Neural crest cell (in vitro differentiated cells): ENCODE results near the gene TNK2. TPM values are rescaled to one million over a fixed set of nuclear protein-coding genes. Genes with fewer than 3 reads are reported as not detected.
A peak's percentile ranks its signal among the peaks of the same experiment; 100 is the strongest.

Source experiments
- DNase-seq: peaks from one replicate; pipeline ENCODE4 v3.0.0; 2021; ENCODE audit warnings: low read depth, mixed read lengths, low spot score
- H3K27ac Mint-ChIP-seq: one replicate; pipeline ENCODE4 v1.8.0; 2021; ENCODE audit warnings: mild to moderate bottlenecking, mixed read lengths; ENCODE audit not compliant: unreplicated experiment
- H3K27me3 Mint-ChIP-seq: 2 replicates; pipeline ENCODE4 v1.8.0; 2021; ENCODE audit warnings: low read depth, mild to moderate bottlenecking, mixed read lengths
- H3K36me3 Mint-ChIP-seq: 2 replicates; pipeline ENCODE4 v1.8.0; 2021; ENCODE audit warnings: low read depth, mild to moderate bottlenecking, mixed read lengths
- H3K4me1 Mint-ChIP-seq: 2 replicates; pipeline ENCODE4 v1.8.0; 2021; ENCODE audit warnings: mixed read lengths
- H3K4me3 Mint-ChIP-seq: one replicate; pipeline ENCODE4 v1.8.0; 2021; ENCODE audit warnings: mild to moderate bottlenecking, mixed read lengths
- H3K9me3 Mint-ChIP-seq: 2 replicates; pipeline ENCODE4 v1.8.0; 2021; ENCODE audit warnings: mixed read lengths
- total RNA-seq: library from RNA; stranded (reverse); gene quantifications from 2 replicates; pipeline ENCODE4 v1.2.1, GENCODE V29; 2021
- TF ChIP-seq, protein P1 (sequence below): fragments of 200-600 bp; sonication (generic); conservative IDR thresholded peaks from 2 replicates; pipeline ENCODE4 v1.5.0; 2021; ENCODE audit warnings: antibody characterized with exemption, mild to moderate bottlenecking

Gene TNK2
- total RNA-seq, 1 donor from 2014 or later, result 54.9 TPM

DNA sequence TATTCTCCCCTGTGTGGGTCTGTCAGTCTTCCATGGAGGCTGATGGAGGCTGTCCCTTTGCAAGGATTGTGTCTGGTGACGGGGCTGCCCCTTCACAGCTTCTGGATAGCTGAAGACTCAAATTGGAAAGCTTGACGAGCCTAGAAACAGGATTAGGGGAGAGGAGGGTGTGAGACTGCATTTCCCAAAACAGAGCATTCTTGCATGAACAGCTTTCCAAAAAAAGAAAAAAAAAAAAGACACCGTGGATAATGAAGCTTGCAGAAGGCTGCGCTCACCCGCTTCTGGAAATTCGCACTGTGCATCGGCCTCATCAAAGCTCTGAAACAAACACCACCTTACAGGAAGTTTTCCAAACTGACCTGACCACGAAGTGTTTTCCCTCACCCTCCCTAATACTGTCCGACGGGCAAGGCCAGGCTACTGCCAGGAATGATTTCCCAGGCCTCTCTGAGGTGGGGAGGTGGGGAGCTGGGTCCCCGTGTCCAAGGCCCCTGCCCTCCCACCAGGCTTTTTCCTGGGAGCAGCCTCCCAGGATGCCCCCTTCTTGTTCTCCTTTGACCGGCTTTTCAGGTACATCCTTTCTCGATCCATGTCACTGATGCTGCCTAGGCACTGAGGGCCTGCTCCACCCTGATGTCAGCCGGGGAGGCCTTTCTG lies 71.7 kb downstream of the TNK2 start:
- H3K36me3 Mint-ChIP-seq, result no peaks in the 10 kb centered on the region
- DNase-seq, result no peak
- H3K9me3 Mint-ChIP-seq, result no peaks in the 10 kb centered on the region
- H3K27me3 Mint-ChIP-seq, result peaks cover 2% of the 10 kb centered on the region
- H3K27ac Mint-ChIP-seq, result no peak overlapping the region
- TF ChIP-seq, protein P1, sequence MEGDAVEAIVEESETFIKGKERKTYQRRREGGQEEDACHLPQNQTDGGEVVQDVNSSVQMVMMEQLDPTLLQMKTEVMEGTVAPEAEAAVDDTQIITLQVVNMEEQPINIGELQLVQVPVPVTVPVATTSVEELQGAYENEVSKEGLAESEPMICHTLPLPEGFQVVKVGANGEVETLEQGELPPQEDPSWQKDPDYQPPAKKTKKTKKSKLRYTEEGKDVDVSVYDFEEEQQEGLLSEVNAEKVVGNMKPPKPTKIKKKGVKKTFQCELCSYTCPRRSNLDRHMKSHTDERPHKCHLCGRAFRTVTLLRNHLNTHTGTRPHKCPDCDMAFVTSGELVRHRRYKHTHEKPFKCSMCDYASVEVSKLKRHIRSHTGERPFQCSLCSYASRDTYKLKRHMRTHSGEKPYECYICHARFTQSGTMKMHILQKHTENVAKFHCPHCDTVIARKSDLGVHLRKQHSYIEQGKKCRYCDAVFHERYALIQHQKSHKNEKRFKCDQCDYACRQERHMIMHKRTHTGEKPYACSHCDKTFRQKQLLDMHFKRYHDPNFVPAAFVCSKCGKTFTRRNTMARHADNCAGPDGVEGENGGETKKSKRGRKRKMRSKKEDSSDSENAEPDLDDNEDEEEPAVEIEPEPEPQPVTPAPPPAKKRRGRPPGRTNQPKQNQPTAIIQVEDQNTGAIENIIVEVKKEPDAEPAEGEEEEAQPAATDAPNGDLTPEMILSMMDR, result no peak
- H3K4me3 Mint-ChIP-seq, result no peak overlapping the region
- H3K4me1 Mint-ChIP-seq, result peaks cover 18% of the 10 kb centered on the region

DNA sequence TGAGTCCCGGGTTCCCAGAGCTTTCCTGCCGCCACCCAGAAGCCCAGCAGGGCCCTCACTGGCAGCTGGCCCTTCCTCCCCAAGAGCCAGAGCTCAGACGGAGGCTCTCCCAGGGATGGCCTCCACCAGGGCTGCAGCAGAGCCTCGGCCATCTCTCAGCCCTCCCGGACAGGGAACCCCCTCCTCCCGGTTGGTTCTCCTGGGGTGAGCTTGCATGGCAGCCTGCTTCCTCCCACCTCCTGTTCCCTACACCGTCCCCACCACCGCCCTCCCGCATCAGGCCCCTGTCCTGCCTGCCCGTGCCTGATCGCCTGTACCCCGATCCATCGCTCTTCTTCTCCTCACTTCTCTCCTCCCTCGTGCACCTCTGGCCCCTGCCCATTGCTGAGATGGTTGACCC lies 72.6 kb downstream of the TNK2 start:
- TF ChIP-seq, protein P1, result no peak
- DNase-seq, result no peak
- H3K4me1 Mint-ChIP-seq, result peaks cover 18% of the 10 kb centered on the region
- H3K36me3 Mint-ChIP-seq, result no peaks in the 10 kb centered on the region
- H3K9me3 Mint-ChIP-seq, result no peaks in the 10 kb centered on the region
- no peak overlapping the region for H3K27ac Mint-ChIP-seq
- H3K4me3 Mint-ChIP-seq, result no peak overlapping the region
- peaks cover 2% of the 10 kb centered on the region for H3K27me3 Mint-ChIP-seq

DNA sequence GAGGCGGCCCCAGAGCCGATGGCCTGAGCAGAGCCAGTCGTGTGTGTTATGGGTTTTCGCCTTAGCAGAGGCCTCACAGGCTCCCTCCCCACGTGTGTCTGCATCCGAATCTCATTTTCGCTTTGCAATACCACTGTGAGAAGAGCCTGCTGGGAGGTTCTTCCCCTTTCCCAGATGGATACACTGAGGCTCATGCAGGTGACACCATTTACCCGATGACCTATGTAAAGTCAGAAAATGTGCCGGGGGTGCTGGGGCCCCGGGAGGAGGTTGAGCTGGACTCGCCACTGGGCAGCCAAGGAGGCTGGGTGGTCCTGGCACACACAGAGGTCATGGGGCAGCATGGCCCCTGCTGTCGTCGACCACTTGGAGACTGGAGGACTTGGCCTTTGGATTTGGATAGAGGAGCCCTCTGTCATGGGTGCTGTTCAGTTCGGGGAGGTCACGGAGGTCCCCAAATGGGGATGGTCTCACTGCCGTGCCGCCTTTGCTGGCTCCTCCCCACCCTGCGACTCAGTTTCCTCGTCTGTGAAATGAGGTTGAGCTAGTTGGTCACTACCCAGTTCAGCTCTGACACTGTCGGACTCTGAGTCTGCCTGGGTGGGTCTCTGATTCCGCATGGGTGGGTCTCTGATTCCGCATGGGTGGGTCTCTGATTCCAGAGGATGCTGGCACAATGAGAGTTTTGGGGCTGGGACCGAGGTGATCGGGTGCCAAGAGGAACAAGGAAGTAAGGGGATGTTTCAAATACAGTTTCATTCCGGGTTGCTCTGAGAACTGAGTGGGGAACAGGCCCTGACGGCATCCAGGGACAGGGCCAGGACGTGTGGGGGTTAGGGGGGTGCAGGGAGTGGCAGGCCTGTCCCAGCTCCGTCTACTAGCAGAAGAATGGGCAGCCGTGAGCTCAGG lies 73.4 kb downstream of the TNK2 start:
- Mint-ChIP-seq H3K9me3 (no peaks in the 10 kb centered on the region), H3K27ac (peak overlapping the region; percentile 27), H3K36me3 (no peaks in the 10 kb centered on the region), H3K4me3 (no peak overlapping the region), H3K27me3 (peaks cover 2% of the 10 kb centered on the region), H3K4me1 (peaks cover 18% of the 10 kb centered on the region)
- TF ChIP-seq, protein P1, result no peak
- DNase-seq, result no peak

DNA sequence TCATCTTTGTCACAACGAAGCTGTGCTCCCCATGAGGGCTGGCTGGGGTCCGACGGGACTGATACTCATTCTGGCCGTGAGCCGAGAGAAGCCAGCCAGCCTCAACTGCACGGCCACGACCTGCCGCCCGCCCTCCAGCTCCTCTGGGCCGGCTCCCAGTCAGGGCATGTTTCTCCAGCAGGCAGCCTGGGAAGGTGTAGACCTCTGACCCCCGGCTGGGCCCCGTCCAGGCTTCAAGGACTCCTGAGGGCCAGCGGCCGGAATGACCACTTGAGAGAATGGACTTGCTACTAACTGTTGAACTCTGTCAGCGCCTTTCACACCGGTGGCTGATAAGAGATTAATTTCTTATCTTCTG lies 78.5 kb downstream of the TNK2 start:
- H3K27ac Mint-ChIP-seq, result no peak overlapping the region
- H3K9me3 Mint-ChIP-seq, result no peaks in the 10 kb centered on the region
- H3K27me3 Mint-ChIP-seq, result no peaks in the 10 kb centered on the region
- H3K4me3 Mint-ChIP-seq, result no peak overlapping the region
- TF ChIP-seq, protein P1, result no peak
- H3K36me3 Mint-ChIP-seq, result no peaks in the 10 kb centered on the region
- DNase-seq, result no peak
- H3K4me1 Mint-ChIP-seq, result no peaks in the 10 kb centered on the region

DNA sequence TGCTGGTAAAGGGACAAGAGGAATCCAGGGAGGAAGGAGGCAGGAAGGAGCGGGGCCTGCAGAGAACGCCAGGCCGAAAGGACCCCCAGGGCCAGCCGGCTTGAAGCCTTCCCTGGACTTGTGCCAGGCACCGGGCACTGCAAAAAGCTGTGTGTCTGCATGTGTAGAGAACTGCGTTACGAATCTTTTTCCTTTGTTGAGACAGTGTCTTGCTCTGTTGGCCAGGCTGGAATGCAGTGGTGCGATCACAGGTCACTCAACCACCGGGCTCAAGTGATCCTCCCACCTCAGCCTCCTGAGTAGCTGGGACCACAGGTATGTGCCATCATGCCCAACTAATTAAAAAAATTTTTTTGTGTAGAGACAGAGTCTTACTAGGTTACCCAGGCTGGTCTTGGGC lies 79.6 kb downstream of the TNK2 start:
- H3K4me1 Mint-ChIP-seq, result no peaks in the 10 kb centered on the region
- DNase-seq, result no peak
- H3K4me3 Mint-ChIP-seq, result no peak overlapping the region
- H3K27ac Mint-ChIP-seq, result no peak overlapping the region
- H3K36me3 Mint-ChIP-seq, result no peaks in the 10 kb centered on the region
- H3K9me3 Mint-ChIP-seq, result no peaks in the 10 kb centered on the region
- TF ChIP-seq, protein P1, result no peak
- H3K27me3 Mint-ChIP-seq, result no peaks in the 10 kb centered on the region
